ENCODE measurements around the gene ST7.

The ST7 gene

DNA sequence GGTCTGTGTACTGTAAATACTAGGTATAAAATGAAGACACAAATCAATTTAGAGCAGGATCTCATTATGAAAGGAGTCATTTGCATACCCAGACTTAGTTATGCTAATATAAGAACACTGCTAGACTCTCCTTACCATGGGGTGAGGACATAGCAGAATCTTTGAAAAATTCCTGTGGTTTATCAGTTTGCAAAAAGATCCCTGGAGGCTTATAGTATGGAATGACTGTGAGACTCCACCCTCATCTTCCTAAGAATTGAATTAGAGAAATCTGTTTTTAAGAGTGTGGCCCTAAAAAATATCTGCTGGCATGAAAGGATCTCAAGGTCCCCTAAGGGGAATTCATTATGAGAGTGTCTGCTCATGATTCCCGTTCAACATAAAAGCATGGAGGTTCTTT lies 306.3 kb downstream of the ST7 start:
- DNase-seq (ENCODE audit: low read depth in 1 of 2, low spot score in 1 of 2): no peak

GRCh38 chr7:117262546-117262945 lies 309.2 kb downstream of the ST7 start:
- DNase-seq (ENCODE audit: low read depth in 1 of 2, low spot score in 1 of 2): no peak

- no peak for DNase-seq (ENCODE audit: low read depth in 1 of 2, low spot score in 1 of 2)
Observed at GRCh38 chr7:117264716-117265115, 311.4 kb downstream of the ST7 start.

- no peak for DNase-seq (ENCODE audit: low read depth in 1 of 2, low spot score in 1 of 2)
Observed at GRCh38 chr7:117269417-117269816, 316.1 kb downstream of the ST7 start.

GRCh38 chr7:117269886-117270285 lies 316.6 kb downstream of the ST7 start:
- DNase-seq (ENCODE audit: low read depth in 1 of 2, low spot score in 1 of 2): no peak

DNA sequence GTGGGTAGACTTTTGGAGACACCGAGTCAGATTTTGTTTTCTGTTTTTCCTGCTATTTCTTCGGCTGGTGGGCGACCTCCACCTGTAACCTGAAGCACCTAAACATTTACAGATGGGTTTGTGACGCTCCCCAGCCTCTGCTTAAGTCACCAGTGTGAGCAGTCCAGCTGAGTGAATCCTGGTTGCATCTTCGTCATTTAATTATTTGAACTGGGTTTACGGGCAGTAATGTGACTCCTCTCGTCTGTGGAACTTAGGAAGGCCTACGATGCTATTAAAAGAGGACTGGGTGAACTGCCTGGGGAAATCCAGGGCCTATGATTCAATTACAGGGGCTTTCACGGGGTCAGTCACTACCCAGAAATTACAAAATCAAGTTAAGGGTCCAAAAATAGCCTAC lies 317.1 kb downstream of the ST7 start:
- DNase-seq (ENCODE audit: low read depth in 1 of 2, low spot score in 1 of 2): no peak

- no peak for DNase-seq (ENCODE audit: low read depth in 1 of 2, low spot score in 1 of 2)
Observed at GRCh38 chr7:117271566-117271965, 318.3 kb downstream of the ST7 start.

- DNase-seq (ENCODE audit: low read depth in 1 of 2, low spot score in 1 of 2): no peak
Observed at GRCh38 chr7:117272017-117272759, 318.9 kb downstream of the ST7 start.

- DNase-seq (ENCODE audit: low read depth in 1 of 2, low spot score in 1 of 2): no peak
Observed at GRCh38 chr7:117273325-117273724, 320.0 kb downstream of the ST7 start.

DNA sequence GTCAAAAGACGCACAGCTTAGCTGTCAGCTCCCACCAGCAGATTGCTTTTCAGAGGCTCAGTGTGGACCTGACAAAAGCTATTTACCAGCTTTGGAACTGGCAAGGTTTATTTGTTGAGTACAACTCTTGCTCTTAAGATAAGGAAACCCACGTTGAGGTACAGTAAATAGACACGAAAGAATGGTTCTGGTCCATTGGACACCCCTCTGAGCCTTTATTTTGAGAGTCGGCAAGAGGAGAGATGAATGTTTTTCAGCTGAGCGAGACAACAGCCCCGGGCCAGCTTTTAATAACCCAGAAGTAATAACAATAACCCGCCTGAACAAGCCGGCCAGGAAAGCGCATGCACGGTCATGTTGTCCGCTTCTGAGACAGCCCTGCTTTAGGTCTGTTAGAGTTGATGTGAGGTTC lies 320.5 kb downstream of the ST7 start:
- DNase-seq (ENCODE audit: low read depth in 1 of 2, low spot score in 1 of 2): no peak

DNA sequence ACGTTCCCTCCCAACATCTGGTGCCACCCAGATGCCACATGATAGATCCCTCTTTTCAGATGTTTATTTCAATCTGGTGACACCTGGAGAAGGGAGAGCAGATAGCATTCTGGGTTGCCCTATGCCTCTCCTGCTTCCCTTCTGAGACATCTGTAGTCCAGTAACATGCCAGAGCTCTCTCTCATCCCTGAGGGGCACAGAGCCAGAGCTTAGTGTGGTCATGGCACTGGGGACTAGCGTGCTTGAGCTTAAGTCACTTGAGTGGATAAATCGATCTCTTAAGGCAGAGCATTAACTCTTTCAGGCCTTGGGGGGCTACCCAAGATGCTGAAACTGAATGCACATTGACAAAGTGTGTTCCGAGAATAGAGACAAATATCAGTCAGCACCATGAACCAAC lies 321.6 kb downstream of the ST7 start:
- DNase-seq (ENCODE audit: low read depth in 1 of 2, low spot score in 1 of 2): no peak

- no peak for DNase-seq (ENCODE audit: low read depth in 1 of 2, low spot score in 1 of 2)
Observed at GRCh38 chr7:117277576-117277975, 324.3 kb downstream of the ST7 start.

DNA sequence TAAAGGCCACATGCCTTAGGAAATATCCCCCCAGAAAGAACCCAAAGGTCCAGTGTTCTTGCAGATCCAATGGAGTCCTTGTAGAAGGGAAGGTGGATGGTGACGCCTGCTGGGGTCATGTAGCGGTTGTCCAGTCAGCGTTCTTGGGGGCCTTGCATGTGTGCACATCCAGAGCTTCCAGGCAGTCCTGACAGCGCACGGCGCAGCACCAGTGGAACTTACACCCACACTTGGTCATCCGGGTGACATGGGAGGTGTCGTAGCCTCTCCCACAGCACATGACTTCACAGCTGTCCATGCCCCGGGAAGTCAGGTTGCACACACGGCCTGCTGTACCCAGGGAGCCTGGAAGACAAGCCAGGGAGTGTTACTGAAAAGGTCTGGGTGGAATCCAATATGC lies 324.7 kb downstream of the ST7 start:
- no peak for DNase-seq (ENCODE audit: low read depth in 1 of 2, low spot score in 1 of 2)

DNA sequence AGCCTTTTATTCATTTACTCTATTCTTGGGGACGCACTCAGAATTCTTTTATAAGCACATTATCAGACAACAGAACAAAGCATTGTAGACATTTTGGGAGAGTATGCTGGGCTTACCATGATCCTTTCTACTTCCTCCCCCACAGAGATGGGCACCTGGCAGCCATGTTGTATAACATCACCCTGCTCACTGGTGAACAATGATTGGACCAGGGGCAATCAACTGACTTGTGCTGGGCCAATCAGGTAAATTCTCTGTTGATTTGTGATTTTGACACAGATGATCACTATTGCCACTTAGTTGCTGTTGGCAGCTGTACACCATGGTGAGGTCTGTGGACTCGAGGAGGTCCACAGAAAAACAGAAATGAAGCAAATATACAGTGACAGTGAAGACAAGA lies 325.9 kb downstream of the ST7 start:
- DNase-seq (ENCODE audit: low read depth in 1 of 2, low spot score in 1 of 2): no peak
